Right hindlimb (tissue), 1 donor: Measurements from ENCODE around the gene SNF8.
"Not testable (repeated sequence)": the region's sequence is repeated elsewhere in the genome, so short reads cannot be mapped to it uniquely, and the experiment has no call there.

ENCODE experiments used
- DNase-seq: peaks from one replicate; pipeline ENCODE4 v3.0.0-alpha.2; 2018

The SNF8 gene, protein sequence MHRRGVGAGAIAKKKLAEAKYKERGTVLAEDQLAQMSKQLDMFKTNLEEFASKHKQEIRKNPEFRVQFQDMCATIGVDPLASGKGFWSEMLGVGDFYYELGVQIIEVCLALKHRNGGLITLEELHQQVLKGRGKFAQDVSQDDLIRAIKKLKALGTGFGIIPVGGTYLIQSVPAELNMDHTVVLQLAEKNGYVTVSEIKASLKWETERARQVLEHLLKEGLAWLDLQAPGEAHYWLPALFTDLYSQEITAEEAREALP

DNA sequence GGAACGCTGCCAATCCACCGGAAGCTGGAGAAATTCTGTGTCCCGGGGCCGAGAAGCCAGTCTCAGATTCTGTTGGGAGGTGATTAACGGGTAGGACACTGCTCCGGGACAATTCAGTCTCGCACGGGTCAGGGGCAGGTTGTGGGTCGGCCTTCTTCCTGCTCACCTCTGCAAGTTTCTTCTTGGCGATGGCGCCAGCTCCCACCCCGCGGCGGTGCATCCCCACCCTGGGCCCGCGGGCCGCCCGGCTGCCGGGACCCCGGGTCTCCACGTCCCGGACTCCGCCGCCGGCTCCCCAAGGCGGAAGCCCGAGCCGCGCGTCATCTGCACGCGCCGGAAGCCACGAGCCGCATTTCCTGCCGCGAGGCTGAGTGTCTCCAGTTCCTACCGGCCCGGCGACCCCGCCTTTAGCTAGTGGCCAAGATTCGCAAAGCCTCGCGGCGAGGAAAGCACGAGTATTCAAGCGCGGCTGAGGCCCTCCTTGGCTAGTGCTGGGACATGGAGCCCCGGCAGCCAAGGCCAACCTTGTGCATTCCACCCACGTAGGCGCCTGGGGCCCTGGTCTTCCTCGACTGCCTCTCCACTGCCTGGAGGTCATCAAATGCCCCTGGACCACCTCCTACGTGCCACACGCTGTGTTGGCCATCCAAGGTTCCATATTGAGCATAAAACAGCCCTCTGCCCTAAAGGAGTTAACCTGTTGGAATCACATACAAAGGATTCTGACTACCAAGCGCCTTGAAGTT is at the start of gene SNF8:
SNF8 (minus strand) TSS at position 328 of the 746 bp plus-strand sequence; CDS start at position 220, 108 bp downstream.
- peak; percentile 97 for DNase-seq

DNA sequence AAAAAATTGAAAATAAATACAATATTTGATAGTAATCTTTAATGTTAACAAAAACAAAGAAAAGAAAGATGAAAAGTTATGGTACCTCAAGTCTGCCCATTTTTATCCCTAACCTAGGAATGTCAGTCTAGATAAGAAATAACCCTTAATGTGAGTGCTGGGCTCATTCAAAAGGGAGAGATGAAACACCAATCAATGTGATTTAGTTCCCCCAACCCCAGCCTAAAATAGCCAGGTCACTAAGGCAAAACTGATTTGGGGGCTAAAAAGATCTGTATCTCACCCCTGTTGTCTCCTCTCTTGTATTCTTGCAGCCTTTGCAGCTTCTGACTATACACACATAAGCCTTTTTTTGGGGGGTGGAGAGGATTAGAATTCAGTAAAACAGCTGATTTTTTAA is 49.3 kb upstream of the SNF8 start:
- no peak for DNase-seq

DNA sequence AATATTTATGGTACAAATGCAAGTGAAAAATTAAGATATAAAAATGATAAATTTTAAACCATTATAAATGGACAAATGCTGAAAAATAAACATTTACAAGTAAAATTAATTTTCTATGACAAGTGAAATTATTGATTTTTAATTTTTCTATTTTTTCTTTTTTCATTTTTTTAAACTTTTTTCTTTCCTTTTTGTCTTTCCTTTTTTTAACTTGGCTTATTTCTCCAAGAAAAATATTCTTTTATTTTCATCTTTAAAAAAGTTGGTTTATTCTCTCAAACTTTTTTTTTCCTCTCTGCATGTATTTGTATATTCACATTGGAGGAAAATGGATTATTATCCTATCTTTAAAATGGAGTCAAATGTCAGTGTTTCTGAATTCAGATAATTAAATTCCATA is 48.7 kb upstream of the SNF8 start:
- no peak for DNase-seq

DNA sequence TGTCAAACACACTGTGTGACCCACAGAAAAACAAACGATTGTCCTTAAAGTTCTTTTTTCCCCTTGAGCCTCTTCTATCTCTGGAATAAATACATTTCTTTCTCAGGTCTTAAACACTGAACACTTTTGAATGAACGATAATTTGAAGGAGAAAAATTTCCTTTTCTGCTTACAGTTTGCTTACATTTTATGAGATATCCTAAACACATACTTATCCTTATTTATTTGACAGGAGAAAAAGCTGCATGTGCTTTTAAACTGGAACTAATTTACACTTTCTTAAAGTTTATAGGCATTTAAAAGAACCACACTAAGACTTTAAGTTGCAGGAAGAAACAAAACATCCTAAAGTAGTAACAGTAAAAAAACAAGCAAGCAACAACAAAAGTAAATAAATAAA is 47.8 kb upstream of the SNF8 start:
- DNase-seq, result no peak

DNA sequence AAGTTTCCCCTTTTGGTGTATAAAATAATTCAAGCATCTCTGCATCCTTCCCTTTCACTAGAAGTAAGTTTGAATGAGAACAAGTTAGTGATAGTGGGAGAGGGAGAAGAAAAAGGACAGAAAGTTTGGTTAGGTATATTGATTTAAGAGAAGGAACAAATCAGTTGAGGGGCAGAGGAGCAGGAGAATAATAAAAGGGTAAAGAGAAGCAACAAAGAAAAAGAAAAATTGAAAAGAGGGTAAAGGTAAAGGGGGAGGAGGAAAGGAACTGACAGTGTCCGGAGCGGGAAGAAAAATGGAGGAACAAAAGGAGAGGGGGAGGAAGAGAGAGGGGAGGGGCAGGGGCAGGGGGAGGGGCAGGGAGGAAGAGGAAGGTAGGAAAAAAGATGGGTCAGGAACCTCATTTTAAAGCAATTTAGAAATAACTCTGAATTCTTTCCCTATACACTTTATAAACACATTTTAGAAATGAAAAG is 46.3 kb upstream of the SNF8 start:
- no peak for DNase-seq

DNA sequence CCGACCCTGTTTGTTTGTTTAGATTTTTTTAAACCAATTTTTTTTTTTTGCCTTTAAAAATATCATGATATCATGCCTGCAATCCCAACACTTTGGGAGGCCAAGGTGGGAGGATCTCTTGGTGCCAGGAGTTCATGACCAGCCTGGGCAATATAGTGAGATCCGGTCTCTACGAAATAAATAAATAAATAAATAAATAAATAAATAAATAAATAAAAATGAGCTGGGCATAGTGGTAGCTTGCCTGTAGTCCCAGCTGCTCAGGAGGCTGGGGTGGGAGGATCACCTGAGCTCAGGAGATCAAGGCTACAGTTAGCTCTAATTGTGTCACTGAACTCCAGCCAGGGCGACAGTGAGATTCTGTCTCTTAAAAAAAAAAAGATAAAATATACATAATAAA is 44.5 kb upstream of the SNF8 start:
- no peak for DNase-seq

DNA sequence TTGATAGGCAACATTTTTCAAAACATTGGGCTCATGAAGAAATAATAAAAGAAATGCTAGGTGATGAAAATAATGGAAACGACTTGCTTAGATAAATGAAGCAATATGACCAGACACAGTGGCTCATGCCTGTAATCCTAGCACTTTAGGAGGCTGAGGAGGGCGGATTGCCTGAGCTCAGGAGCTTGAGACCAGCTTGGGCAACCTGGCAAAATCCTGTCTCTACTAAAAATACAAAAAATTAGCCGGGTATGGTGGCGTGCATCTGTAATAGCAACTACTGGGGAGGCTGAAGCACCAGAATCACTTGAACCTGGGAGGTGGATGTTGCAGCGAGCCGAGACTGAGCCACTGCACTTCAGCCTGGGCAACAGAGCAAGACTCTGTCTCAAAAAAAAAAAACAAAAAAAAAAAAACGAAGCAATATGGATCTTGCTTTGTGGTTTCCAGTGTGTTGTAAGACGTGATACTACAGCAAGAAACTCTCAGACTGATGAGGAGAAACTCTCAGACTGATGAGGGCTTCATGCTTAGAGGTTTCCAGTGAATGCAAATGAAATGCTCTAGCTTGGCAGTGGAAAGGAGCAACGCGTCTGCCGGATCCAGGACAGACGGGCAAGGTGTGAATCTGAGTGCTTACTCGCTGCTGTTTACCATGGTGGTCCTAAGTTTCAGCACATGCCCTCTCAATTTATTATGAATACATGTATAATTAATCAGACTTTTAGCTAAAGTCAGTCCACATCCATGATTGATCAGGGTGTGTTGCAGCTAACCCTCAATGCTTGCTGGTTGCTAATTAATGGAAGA is 41.0 kb upstream of the SNF8 start:
- no peak for DNase-seq

DNA sequence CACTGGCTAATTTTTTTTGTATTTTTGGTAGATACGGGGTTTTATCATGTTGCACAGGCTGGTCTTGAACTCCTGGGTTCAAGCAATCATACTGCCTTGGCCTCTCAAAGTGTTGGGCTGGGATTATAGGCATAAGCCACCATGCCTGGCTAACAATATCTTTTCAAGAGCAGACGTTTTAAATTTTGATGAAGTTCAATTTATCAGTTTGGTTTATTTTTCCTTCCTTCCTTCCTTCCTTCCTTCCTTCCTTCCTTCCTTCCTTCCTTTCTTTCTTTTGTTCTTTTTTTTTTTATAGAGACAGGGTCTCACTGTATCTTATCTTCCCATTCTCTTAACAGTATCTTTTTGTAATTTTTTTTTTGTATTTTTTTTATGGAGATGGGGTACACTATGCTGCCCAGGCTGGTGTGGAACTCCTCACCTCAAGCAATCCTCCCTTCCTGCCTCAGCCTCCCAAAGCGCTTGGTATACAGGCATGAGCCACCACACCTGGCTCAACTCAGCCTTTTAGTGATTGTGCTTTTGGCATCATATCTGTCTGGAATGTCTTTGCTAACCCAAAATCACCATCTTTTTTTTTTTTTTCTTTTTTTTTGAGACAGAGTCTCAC is 37.4 kb upstream of the SNF8 start:
- DNase-seq, result no peak

DNA sequence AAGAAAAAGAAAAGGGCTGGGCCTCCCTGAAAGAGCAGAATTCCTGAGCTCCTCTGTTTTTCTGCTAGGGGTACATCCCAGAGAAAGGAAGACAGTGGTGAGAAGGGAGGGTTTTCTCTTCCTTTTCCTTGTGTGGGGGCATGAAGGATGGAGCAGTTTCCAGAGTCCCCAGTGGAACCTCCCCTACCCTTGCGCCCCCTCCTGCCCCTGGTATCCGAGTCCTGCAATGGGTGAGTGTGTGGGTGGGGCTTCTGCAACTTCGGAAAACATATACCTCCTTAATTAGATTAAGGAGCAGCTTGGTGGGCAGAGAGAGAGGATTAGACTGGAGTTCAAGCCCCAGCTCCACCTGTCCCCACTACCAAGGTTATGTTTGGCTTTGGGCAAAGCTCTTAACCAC is 29.2 kb upstream of the SNF8 start:
- DNase-seq, result no peak

DNA sequence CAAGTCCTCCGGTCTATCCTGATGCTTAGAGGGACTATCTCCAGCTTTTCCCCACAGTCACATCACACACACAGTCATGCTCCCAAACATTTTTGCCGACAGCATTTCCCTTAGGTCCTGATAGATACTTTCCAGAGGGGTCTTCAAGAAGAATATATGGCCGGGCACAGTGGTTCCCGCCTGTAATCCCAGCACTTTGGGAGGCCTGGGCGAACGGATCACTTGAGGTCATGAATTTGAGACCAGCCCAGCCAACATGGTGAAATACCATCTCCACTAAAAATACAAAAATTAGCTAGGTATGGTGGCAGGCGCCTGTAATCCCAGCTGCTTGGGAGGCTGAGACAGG is 28.1 kb upstream of the SNF8 start:
- DNase-seq, result no peak

DNA sequence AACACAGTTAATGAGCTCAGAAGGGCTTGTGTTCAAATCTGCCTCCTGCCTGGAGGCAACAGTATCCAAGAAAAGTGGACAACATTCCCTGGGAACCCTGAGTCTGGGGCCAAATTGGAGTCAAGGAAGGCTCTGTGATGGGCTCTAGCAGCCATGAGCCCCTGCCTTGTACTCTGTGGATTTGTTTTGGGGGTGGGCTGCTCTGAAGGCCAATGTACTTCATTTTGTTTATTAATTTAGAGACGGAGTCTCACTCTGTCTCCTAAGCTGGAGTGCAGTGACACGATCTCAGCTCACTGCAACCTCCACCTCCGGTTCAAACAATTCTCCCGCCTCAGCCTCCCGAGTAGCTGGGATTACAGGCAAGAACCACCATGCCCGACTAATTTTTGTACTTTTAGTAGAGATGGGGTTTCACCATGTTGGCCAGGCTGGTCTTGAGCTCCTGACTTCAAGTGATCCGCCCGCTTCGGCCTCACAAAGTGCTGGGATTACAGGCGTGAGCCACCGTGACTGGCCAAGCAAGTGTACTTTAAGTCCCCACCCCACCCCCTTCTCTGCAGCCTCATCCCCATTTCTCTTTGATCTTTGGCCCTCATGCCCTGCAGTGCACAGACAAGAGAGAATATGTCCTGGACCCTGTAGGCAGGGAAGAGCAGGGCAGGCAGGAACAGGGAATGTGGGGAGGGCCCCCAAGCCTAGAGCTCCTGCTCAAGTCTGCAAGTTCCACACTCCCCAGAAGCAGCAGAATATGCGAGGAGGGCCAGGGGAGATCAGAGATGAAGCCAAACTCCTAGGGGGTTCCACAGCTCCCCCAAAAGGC is 26.4 kb upstream of the SNF8 start:
- no peak for DNase-seq

DNA sequence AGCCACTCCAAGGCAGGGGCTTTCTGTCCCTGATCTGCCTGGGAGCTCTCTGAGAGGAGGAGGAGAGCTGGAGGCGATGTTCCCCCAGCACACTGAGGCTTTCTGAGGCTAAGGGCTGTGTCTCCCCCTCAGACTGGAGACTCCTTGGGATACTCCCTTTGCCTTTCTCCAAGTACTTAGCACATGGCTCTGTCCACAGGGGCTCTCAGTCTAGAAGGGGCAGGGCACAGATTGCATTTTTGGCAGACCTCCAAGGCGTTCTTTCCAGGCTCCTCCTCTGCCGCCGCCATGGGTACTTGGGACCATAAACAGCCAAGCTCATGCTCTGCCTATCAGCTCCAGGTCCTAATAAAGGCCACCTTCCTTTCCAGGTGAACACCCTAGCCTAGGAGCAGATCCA is 25.6 kb upstream of the SNF8 start:
- no peak for DNase-seq

DNA sequence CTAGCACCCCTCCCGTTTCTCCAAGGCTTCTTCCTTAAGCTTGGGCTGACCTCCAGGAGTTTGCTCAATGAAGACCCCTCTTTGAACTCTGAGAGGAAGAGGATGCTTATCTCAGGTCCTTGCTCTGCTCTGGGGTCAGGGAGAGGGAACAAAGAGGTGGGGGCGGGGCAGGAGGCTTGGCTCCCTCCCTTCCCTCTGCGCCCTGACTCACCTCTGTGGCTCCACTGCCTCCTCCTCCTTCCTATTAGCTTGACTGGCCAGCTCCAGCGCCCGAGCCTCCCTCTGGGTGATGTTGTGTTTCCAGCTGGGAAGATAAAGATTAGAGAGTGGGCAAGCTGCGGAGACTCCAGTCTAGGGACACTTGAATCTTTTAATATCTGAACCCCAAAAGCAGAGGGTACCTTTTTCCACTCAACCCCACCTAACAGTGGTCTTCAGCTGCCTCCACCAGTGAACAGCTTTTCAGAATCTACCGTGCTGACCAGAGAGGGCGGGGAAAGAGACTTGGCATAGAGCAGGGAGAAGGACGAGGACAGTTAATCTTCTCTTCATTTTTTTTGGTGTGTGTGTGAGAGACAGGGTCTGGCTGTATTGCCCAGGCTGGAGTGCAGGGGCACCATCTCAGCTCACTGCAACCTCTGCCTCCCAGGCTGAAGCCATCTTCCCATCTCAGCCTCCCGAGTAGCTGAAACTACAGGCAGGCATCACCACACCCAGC is 17.0 kb upstream of the SNF8 start:
- DNase-seq, result no peak

DNA sequence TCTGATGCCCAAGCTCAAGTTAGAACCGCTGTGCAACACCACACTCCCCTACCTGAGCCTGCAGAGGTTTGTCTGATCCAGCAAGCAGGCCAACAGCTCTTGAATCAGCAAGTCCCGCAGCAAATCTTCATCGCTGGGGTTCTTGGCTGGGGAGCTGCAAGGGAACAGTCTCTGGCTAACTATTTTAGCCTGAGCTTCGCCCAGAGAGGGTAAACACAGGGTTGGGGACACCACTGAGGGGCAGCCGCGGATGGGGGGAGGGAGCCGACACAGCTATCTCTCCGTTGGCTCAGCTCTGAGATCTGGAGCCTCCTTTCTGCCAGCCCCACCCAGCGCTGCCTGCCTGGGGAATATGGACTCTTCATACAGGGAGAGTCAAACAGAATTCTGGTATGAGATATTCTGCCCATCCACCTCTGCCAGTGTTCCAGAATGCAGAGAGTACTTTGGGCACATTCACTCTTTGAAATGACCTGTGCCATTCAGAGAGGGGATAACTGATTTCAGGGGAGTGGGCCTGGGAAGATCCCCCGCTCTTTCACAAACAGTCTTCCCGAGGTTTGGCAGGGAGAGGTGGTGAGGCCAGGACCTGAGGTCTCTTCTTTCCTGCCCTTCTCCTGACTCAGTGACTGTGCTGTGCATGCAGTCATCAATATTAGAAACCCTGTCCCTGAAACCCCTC is 16.3 kb upstream of the SNF8 start:
- DNase-seq, result no peak

DNA sequence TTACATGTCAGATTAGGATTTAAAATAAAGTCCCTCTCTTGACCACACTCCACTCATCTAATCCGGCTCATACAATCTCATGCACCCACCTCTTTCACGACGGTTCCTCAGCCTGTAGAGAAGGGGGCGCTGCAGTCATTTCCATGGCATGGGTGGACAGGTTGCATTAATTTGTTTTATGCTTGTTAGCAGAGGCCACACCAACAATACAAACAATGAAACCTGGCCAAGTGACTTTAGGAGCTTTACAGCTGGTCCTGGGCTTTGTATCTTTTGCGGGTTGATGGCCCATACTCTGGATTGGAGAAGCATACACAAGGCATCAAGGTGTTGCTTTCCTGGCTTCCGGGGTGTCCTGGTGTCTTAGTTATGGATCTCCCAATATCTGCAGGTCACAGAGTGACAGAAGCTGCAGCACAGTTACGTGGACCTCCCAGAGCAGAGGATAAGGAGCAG is 9.7 kb upstream of the SNF8 start:
- no peak for DNase-seq

DNA sequence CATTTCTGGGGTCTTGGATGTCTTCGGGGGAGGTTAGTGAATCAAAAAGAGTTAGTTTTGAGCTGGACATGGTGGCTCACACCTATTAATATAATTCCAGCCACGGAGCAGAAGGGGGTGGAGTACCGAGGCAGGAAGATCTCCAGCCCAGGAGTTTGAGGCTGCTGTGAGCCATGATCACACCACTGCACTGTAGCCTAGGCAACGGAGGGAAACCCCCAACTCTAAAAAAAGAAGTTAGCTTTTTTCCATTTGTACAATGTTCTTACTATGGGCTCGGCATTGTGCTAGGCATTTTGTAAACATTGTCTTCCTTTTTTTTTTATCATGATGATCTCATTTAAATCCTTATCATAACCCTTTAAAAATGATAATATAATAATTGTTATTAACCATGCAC is 8.3 kb upstream of the SNF8 start:
- DNase-seq, result no peak

DNA sequence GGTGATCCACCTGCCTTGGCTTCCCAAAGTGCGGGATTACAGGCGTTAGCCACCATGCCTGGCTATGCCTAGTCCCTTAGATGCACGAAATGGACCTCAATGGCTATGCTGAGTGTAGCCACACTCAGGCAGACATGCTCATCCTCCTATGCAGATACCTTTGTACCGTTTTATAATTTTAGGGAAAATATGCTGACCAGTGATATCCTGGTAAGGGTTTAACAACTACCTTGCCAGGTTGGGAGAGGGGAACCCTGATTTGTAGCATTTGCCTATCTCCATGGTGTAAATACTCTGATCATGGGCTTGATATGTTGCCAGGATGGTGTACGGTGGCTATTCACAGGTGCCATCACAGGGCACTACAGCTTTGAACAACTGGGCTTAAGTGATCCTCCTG is 6.9 kb upstream of the SNF8 start:
- no peak for DNase-seq

DNA sequence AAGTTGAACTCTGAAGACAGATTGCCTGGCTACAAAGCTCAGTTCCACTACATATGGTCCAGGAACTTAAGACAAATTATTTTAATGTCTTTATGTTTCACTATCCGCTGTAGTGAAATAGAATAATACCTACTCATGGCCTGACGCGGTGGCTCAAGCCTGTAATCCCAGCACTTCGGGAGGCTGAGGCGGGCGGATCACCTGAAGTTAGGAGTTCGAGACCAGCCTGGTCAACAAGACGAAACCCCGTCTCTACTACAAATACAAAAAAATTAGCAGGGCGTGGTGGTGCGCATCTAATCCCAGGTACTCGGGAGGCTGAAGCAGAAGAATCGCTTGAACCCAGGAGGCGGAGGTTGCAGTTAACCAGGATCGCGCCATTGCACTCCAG is 614 bp upstream of the SNF8 start:
- DNase-seq, result not testable (repeated sequence)

DNA sequence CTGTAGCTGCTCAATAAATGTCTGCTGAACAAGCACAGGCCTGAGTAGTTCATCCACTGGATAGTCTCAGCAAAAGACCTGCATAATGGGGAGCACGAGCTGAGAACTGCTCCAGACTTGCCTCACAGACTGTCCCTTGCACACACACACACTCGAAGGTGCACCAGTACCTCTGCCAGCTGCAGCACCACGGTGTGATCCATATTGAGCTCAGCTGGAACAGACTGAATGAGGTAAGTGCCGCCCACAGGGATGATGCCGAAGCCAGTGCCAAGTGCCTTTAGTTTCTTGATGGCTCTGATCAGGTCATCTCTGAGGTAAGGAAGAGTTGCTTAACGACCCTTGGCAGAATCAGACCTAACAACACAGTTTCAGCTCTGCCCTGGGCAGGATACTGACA is 11.6 kb downstream of the SNF8 start:
- no peak for DNase-seq

DNA sequence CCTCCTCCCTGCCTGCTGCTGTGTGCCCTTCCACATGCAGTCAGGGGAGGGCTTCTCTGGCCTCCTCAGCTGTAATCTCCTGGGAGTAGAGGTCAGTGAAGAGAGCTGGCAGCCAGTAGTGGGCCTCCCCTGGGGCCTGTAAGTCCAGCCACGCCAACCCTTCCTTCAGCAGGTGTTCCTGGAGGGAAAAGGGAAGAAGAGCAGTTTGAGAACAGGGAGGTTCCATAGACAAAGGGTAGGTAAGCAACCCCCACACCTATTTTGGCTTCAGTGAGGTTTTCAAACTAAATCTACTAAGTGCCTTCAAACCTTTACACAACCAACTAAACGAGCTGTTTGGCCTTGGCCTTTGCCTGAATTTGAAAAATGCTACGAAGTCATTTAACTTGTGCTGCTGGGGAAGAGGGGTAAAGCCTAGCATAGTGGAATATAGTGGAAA is 14.2 kb downstream of the SNF8 start:
- no peak for DNase-seq

DNA sequence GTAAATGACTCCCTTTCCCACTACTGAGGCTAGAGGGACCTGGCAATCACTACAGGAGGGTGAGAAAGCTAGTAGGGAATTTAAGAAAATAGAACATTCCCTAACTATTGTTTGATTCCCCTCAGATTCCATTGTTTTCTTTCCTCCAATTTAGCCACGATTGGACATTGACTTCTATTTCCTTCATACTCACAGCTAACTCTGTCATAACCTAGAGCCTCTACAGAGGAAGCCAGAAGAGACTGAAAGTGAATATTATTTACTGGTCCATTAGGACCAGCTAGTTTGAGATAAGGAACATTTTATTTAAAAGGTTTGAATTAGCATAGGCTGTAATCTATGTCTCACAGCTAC is 14.9 kb downstream of the SNF8 start:
- no peak for DNase-seq
